Measurements from ENCODE around the gene SCUBE3.

Gene SCUBE3

GRCh38 chr6:35215665-35216411 is 2.1 kb downstream of the SCUBE3 start:
- Histone ChIP-seq H3K9me3 (ENCODE audit: control insufficient read depth, low read length) (no peaks in the 10 kb centered on the region), H3K79me2 (no peaks in the 10 kb centered on the region), H3K36me3 (ENCODE audit: control insufficient read depth, insufficient read depth, low read length) (no peaks in the 10 kb centered on the region), H2AFZ (no peak overlapping the region), H3K4me2 (ENCODE audit: low read length) (no peak overlapping the region), H3K27ac (no peak overlapping the region), H3K27me3 (ENCODE audit: control insufficient read depth, insufficient read depth, low read length) (peaks cover 4% of the 10 kb centered on the region), H3K4me3 (ENCODE audit: low read depth, low read length) (no peak overlapping the region), H3K9ac (no peak overlapping the region), H3K4me1 (peaks cover 8% of the 10 kb centered on the region)
- no peak for TF ChIP-seq CTCF (IDR thresholded peaks at IDR 0.05)

DNA sequence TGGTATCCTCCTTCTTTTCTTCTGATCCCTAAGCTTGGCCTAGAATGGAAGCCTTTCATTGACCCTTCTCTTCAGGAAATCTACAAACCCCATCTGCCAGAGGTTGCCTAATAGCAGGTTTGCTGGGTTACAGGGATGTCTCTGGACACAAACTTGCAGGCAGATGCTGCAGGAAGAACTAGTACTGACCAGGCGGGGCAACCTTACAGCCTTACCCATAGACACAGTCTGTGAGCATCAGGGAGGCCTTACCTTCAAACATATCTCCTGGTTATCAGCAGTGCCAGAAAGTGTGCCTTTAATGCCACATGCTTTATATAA is 2.6 kb downstream of the SCUBE3 start:
- Histone ChIP-seq H3K36me3 (ENCODE audit: control insufficient read depth, insufficient read depth, low read length) (no peaks in the 10 kb centered on the region), H3K9ac (no peak overlapping the region), H3K4me1 (peaks cover 8% of the 10 kb centered on the region), H3K9me3 (ENCODE audit: control insufficient read depth, low read length) (no peaks in the 10 kb centered on the region), H3K27ac (no peak overlapping the region), H3K4me3 (ENCODE audit: low read depth, low read length) (no peak overlapping the region), H2AFZ (no peak overlapping the region), H3K79me2 (no peaks in the 10 kb centered on the region), H3K4me2 (ENCODE audit: low read length) (no peak overlapping the region), H3K27me3 (ENCODE audit: control insufficient read depth, insufficient read depth, low read length) (peaks cover 4% of the 10 kb centered on the region)
- TF ChIP-seq CTCF (IDR thresholded peaks at IDR 0.05): no peak

DNA sequence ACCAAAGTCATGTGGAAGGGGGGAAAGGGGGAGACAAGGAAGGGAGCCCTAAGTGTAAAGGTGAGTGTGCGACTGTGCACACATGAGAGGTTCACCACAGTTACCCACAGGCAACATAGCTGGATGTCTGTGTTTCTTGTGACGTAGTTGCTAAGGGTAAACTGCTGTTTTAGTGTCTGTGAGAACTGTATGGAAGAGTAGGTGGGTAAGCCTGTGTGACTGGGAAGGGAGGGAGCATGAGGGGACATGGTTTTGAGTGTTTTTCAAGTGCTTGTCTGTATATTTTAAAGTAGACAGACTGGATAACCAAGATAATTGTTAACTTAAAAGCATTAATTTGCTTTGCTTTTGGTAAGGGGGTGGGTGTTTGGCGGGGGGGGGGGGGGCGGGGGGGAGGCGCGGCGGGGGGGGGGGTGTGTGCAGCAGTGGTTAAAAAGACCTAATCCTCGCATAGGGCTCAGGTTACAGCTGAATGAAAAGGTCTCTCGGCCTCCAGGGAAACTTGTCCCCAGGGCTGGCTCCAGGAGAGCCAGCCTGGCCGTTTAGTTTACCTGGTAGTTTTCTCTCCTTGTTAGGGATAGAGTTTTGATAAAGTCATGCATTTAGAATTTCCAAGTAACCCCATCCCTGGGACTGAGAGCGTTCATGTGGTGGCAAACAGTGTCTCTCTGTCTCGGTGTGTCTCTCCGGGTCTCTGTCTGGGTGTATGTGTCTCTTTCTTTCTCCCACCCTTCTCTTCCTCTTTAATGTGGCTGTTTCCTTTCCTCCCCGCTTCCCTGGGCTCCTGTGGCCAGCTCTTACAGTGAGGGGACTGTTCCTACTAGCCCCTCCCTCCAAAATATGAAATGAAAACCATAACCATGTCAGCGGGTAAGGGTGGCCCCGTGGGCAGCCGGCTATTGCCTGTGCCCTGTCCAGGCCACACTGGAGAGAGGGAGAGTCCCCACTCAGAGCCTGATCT is 3.4 kb downstream of the SCUBE3 start:
- H3K9me3 ChIP-seq (ENCODE audit: control insufficient read depth, low read length): no peaks in the 10 kb centered on the region
- no peak overlapping the region for H3K4me2 ChIP-seq (ENCODE audit: low read length)
- H3K4me3 ChIP-seq (ENCODE audit: low read depth, low read length): no peak overlapping the region
- H3K27ac ChIP-seq: no peak overlapping the region
- H3K9ac ChIP-seq: no peak overlapping the region
- no peak overlapping the region for H2AFZ ChIP-seq
- peaks cover 8% of the 10 kb centered on the region for H3K4me1 ChIP-seq
- no peaks in the 10 kb centered on the region for H3K79me2 ChIP-seq
- no peak for TF ChIP-seq CTCF (IDR thresholded peaks at IDR 0.05)
- peaks cover 4% of the 10 kb centered on the region for H3K27me3 ChIP-seq (ENCODE audit: control insufficient read depth, insufficient read depth, low read length)
- no peaks in the 10 kb centered on the region for H3K36me3 ChIP-seq (ENCODE audit: control insufficient read depth, insufficient read depth, low read length)

DNA sequence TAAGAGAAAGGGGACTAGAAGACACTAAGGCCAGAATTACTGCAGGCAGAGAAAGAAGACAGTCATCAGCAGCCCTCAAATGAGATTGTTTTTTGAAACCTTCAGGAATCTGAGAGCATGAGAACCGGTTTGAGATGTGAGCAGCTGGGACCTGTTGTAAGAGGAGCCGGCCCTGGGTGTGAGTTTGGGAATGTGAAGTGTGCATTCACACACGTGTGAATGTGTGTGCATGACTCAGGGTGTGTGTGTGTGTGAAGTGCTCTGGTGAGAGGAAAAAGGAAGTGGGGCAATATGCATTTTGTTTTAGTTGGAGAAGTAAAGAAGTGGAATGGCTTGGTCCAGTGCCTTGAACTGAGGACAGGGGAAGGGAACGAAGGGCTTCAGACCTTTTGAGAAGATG is 4.3 kb downstream of the SCUBE3 start:
- Histone ChIP-seq H3K4me3 (ENCODE audit: low read depth, low read length) (no peak overlapping the region), H3K4me2 (ENCODE audit: low read length) (no peak overlapping the region), H3K9ac (no peak overlapping the region), H3K27me3 (ENCODE audit: control insufficient read depth, insufficient read depth, low read length) (peaks cover 4% of the 10 kb centered on the region), H3K27ac (no peak overlapping the region), H3K9me3 (ENCODE audit: control insufficient read depth, low read length) (no peaks in the 10 kb centered on the region), H3K4me1 (peaks cover 8% of the 10 kb centered on the region), H3K36me3 (ENCODE audit: control insufficient read depth, insufficient read depth, low read length) (no peaks in the 10 kb centered on the region), H3K79me2 (no peaks in the 10 kb centered on the region), H2AFZ (no peak overlapping the region)
- no peak for TF ChIP-seq CTCF (IDR thresholded peaks at IDR 0.05)

Data from parathyroid adenoma (tissue), 2 donors.